Measurements from ENCODE around the gene BPTF.
"Not testable (repeated sequence)": the region's sequence is repeated elsewhere in the genome, so short reads cannot be mapped to it uniquely, and the experiment has no call there.

Gene BPTF

DNA sequence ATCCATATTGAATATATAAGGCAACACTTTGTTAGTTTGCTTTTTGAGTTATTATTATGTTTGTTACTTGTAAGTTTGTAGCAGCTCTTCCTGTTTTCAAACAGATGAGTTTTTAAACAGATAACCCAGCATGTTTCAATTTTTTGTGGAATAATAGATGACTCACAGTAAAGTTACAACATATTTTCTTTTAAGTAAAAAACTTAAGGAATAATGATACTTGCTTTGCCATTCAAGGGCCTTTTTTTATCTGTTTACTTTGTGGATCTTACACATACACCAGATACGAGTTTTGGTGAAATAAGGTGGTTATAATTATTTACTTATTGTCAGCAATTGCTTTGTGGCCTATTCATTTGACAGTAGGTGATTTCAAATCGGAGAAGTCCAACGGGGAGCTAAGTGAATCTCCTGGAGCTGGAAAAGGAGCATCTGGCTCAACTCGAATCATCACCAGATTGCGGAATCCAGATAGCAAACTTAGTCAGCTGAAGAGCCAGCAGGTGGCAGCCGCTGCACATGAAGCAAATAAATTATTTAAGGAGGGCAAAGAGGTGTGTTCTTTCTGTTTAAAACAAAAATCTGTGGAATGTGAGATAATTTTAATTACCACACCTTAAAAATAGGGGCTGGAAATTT lies 66.3 kb downstream of the BPTF start:
- H3K36me3 Mint-ChIP-seq (ENCODE audit: low read depth): peaks cover 27% of the 10 kb centered on the region
- no peaks in the 10 kb centered on the region for H3K27me3 Mint-ChIP-seq (ENCODE audit: low read depth)
- no peaks in the 10 kb centered on the region for H3K9me3 Mint-ChIP-seq
- H3K4me3 Mint-ChIP-seq: no peak overlapping the region
- no peaks in the 10 kb centered on the region for H3K4me1 Mint-ChIP-seq (ENCODE audit: low read depth)
- H3K27ac Mint-ChIP-seq: no peak overlapping the region

DNA sequence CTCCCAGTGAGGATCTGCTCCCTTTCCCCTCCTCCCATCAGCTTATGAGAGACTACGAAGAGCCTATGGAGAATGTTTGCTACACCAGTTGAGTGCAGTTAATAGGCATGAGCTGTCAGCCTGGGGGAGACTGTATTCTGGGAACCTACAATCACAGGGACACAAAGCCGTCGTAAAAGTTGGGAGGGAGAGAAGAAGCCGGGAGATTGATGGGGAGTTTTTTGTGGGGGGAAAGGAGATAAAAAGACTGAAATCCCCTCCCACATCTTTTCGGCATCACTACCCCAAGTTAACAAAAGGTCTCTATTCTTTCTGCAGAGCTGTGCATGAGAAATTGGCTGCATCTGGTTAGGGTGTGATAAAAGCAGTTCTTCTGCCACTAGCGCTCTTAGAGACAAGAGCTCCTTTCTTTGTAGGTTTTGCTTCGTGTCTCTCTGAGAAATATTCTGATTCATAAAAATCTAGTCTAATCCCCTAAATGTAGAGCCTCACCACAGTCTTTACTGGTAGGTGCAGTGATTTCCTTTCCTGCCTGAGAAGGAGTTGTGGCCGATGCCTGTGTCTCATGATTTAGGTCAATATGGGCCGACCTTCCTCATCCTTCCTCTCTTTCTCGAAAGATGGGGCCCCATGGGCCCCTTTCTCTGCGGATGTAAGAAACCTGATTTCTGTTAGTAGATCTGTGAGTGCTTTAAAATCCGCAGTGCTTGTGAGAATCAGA lies 77.4 kb downstream of the BPTF start:
- H3K9me3 Mint-ChIP-seq: no peaks in the 10 kb centered on the region
- H3K4me3 Mint-ChIP-seq: no peak overlapping the region
- H3K27me3 Mint-ChIP-seq (ENCODE audit: low read depth): no peaks in the 10 kb centered on the region
- peaks cover 2% of the 10 kb centered on the region for H3K4me1 Mint-ChIP-seq (ENCODE audit: low read depth)
- peaks cover 18% of the 10 kb centered on the region for H3K36me3 Mint-ChIP-seq (ENCODE audit: low read depth)
- H3K27ac Mint-ChIP-seq: no peak overlapping the region

DNA sequence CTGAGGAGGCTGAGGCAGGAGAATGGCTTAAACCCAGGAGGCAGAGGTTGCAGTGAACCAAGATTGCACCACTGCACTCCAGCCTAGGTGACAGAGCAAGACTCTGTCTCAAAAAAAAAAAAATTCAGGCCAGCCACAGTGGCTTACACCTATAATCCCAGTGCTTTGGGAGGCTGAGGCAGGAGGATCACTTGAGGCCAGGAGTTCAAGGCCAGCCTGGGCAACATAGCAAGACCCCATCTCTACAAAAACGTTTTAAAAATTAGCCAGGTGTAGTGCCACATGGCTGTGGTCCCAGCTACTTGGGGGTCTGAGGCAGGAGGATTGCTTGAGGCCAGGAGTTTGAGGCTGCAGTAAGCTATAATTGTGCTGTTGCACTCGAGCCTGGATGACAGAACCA lies 80.0 kb downstream of the BPTF start:
- not testable (repeated sequence) for H3K27me3 Mint-ChIP-seq (ENCODE audit: low read depth); H3K4me3 Mint-ChIP-seq; H3K4me1 Mint-ChIP-seq (ENCODE audit: low read depth); H3K27ac Mint-ChIP-seq; H3K9me3 Mint-ChIP-seq
- peaks cover 27% of the 10 kb centered on the region for H3K36me3 Mint-ChIP-seq (ENCODE audit: low read depth)

DNA sequence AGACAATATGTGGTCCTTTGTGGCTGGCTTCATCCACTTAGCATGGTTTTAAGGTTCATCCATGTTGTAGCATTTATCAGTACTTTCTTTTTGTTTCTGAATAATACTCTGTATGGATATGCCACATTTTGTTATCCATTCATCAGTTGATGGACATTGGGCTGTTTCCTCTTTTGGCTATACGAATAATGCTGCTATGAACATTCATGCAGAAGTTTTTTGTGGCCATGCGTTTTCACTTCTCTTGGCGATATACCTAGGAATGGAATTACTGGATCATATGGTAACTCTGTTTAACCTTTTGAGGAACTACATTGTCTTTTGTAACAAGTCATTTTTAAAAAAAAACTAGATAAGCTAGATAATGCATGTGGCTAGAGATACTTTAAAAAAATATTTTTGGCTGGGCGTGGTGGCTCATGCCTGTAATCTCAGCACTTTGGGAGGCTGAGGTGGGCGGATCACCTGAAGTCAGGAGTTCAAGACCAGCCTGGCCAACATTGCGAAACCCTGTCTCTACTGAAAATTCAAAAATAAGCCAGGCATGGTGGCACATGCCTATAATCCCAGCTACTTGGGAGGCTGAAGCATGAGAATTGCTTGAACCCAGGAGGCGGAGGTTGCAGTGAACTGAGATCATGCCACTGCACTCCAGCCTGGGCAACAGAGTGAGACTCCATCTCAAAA lies 85.0 kb downstream of the BPTF start:
- not testable (repeated sequence) for H3K27ac Mint-ChIP-seq; H3K27me3 Mint-ChIP-seq (ENCODE audit: low read depth); H3K4me3 Mint-ChIP-seq; H3K9me3 Mint-ChIP-seq
- H3K4me1 Mint-ChIP-seq (ENCODE audit: low read depth): peaks cover 12% of the 10 kb centered on the region
- H3K36me3 Mint-ChIP-seq (ENCODE audit: low read depth): peaks cover 38% of the 10 kb centered on the region

DNA sequence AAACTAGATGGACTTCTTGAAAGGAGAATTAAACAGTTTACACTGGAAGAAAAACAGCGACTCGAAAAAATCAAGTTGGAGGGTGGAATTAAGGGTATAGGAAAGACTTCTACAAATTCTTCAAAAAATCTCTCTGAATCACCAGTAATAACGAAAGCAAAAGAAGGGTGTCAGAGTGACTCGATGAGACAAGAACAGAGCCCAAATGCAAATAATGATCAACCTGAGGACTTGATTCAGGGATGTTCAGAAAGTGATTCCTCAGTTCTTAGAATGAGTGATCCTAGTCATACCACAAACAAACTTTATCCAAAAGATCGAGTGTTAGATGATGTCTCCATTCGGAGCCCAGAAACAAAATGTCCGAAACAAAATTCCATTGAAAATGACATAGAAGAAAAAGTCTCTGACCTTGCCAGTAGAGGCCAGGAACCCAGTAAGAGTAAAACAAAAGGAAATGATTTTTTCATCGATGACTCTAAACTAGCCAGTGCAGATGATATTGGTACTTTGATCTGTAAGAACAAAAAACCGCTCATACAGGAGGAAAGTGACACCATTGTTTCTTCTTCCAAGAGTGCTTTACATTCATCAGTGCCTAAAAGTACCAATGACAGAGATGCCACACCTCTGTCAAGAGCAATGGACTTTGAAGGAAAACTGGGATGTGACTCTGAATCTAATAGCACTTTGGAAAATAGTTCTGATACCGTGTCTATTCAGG lies 85.9 kb downstream of the BPTF start:
- H3K4me3 Mint-ChIP-seq: no peak overlapping the region
- H3K27ac Mint-ChIP-seq: no peak overlapping the region
- H3K4me1 Mint-ChIP-seq (ENCODE audit: low read depth): peaks cover 12% of the 10 kb centered on the region
- no peaks in the 10 kb centered on the region for H3K9me3 Mint-ChIP-seq
- H3K27me3 Mint-ChIP-seq (ENCODE audit: low read depth): no peaks in the 10 kb centered on the region
- H3K36me3 Mint-ChIP-seq (ENCODE audit: low read depth): peaks cover 41% of the 10 kb centered on the region

DNA sequence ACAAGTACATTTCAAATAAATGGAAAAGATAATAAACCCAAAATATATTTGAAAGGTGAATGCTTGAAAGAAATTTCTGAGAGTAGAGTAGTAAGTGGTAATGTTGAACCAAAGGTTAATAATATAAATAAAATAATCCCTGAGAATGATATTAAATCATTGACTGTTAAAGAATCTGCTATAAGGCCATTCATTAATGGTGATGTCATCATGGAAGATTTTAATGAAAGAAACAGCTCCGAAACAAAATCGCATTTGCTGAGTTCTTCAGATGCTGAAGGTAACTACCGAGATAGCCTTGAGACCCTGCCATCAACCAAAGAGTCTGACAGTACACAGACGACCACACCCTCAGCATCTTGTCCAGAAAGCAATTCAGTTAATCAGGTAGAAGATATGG lies 86.8 kb downstream of the BPTF start:
- Mint-ChIP-seq H3K9me3 (no peaks in the 10 kb centered on the region), H3K36me3 (ENCODE audit: low read depth) (peaks cover 38% of the 10 kb centered on the region), H3K4me1 (ENCODE audit: low read depth) (peaks cover 12% of the 10 kb centered on the region), H3K27me3 (ENCODE audit: low read depth) (no peaks in the 10 kb centered on the region), H3K4me3 (no peak overlapping the region), H3K27ac (no peak overlapping the region)

DNA sequence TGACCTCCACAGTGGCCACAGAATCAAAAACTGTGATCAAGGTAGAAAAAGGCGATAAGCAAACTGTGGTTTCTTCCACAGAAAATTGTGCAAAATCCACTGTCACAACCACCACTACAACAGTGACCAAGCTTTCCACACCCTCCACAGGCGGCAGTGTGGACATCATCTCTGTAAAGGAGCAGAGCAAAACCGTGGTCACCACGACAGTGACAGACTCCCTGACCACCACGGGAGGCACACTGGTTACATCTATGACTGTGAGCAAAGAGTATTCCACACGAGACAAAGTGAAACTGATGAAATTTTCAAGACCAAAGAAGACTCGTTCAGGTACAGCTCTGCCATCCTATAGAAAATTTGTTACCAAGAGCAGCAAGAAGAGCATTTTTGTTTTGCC lies 87.4 kb downstream of the BPTF start:
- H3K4me3 Mint-ChIP-seq: no peak overlapping the region
- no peak overlapping the region for H3K27ac Mint-ChIP-seq
- H3K27me3 Mint-ChIP-seq (ENCODE audit: low read depth): no peaks in the 10 kb centered on the region
- H3K4me1 Mint-ChIP-seq (ENCODE audit: low read depth): peaks cover 12% of the 10 kb centered on the region
- H3K36me3 Mint-ChIP-seq (ENCODE audit: low read depth): peaks cover 36% of the 10 kb centered on the region
- no peaks in the 10 kb centered on the region for H3K9me3 Mint-ChIP-seq

DNA sequence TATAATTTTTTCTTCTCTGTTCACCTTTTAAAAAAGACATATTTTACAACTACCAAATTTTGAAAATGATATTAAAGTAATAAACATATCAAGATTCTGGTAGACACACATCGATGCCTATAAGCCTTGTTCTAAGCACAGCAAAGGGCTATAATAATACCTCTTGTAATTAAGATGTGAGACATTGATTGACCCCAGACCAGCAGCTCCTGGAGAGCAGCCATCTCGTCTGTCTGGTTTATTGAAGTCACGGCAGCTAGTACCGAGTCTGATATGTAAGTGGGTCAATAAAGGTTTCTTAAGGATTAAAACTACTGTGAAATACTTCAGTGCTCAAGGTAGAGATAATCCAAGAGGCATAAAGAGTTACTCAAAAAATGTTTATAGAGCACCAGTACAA lies 94.9 kb downstream of the BPTF start:
- Mint-ChIP-seq H3K27ac (no peak overlapping the region), H3K4me1 (ENCODE audit: low read depth) (no peaks in the 10 kb centered on the region), H3K9me3 (no peaks in the 10 kb centered on the region), H3K27me3 (ENCODE audit: low read depth) (no peaks in the 10 kb centered on the region), H3K36me3 (ENCODE audit: low read depth) (peaks cover 17% of the 10 kb centered on the region), H3K4me3 (no peak overlapping the region)

DNA sequence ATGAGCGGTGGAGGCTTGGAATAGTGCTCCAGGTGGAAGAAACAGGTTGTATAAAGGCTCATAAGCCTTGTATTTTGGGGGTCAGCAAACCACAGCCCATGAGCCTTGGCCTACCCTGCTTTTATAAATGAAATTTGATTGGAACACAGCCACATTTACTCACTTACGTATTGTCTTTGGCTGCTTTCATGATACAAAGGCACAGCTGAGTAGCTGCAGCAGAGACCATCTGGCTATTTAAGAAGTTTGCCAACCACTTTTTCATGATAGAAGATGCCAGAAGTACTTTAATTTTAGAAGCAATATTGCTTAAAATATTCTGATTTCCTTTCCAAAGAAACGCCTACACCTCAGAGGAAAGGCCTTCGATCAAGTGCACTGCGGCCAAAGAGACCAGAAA lies 97.2 kb downstream of the BPTF start:
- no peak overlapping the region for H3K4me3 Mint-ChIP-seq
- peaks cover 19% of the 10 kb centered on the region for H3K36me3 Mint-ChIP-seq (ENCODE audit: low read depth)
- H3K9me3 Mint-ChIP-seq: no peaks in the 10 kb centered on the region
- H3K27ac Mint-ChIP-seq: no peak overlapping the region
- no peaks in the 10 kb centered on the region for H3K4me1 Mint-ChIP-seq (ENCODE audit: low read depth)
- no peaks in the 10 kb centered on the region for H3K27me3 Mint-ChIP-seq (ENCODE audit: low read depth)

DNA sequence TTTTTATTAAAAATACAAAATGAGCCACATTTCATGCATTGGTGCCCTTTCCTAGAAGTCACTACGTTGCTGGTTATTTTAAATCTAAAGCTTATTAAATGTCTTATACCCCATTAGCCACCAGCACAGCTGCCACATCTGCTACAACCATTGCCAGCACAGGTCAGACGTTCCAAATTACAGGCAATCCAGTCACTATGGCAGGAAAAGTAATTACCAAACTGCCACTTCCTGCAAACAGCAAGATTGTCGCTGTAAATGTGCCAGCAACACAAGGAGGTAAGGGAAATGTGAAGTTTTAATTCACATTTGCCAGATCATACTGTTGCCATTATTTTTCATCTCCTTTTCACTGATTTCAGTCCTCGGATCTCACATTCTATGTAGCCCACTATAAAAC lies 103.5 kb downstream of the BPTF start:
- H3K4me3 Mint-ChIP-seq: not testable (repeated sequence)

DNA sequence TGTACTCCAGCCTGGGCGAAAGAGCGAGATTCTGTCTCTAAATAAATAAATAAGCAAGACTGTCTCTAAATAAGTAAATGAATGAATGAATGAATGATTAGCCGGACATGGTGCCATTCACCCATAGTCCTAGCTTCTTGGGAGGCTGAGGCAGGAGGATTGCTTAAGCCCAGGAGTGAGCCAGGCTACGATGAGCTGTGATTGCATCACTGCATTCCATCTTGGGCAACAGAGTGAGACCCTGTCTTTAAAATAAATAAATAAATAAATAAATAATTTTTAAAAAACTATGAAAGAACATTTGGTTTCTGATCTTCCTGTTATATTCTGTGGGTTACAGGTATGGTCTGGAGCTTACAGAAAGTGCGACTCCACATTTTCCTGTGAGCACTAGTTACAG lies 105.9 kb downstream of the BPTF start:
- no peaks in the 10 kb centered on the region for H3K4me1 Mint-ChIP-seq (ENCODE audit: low read depth)
- no peak overlapping the region for H3K27ac Mint-ChIP-seq

More for the DNA sequence above, 103.5 kb downstream of the BPTF start:
- H3K4me1 Mint-ChIP-seq (ENCODE audit: low read depth); H3K27me3 Mint-ChIP-seq (ENCODE audit: low read depth); H3K27ac Mint-ChIP-seq; H3K9me3 Mint-ChIP-seq: not testable (repeated sequence)
- peaks cover 38% of the 10 kb centered on the region for H3K36me3 Mint-ChIP-seq (ENCODE audit: low read depth)

DNA sequence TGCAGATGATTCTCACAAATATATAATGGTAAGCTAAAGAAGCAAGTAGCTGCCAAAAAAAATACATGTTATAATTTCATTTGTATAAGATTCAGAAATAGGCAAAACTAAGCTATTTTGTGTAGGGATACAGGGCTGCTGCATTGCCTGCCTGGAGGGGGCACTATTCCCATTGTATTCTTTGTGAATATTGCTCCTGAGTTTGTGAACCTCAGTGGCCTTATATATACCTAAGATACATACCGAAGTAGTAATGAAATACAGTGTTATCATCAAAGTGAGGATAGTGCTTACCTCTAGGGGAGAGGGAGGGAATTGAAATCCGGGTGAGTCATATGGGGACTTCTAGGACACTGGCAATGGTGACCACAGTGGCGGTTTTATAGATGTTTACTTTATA lies 117.5 kb downstream of the BPTF start:
- no peak overlapping the region for H3K27ac Mint-ChIP-seq
- H3K9me3 Mint-ChIP-seq: no peaks in the 10 kb centered on the region
- peaks cover 2% of the 10 kb centered on the region for H3K4me1 Mint-ChIP-seq (ENCODE audit: low read depth)
- H3K4me3 Mint-ChIP-seq: no peak overlapping the region
- no peaks in the 10 kb centered on the region for H3K27me3 Mint-ChIP-seq (ENCODE audit: low read depth)
- H3K36me3 Mint-ChIP-seq (ENCODE audit: low read depth): peaks cover 53% of the 10 kb centered on the region

More for the DNA sequence above, 105.9 kb downstream of the BPTF start:
- no peaks in the 10 kb centered on the region for H3K9me3 Mint-ChIP-seq
- H3K36me3 Mint-ChIP-seq (ENCODE audit: low read depth): peaks cover 38% of the 10 kb centered on the region
- H3K4me3 Mint-ChIP-seq: no peak overlapping the region
- no peaks in the 10 kb centered on the region for H3K27me3 Mint-ChIP-seq (ENCODE audit: low read depth)

DNA sequence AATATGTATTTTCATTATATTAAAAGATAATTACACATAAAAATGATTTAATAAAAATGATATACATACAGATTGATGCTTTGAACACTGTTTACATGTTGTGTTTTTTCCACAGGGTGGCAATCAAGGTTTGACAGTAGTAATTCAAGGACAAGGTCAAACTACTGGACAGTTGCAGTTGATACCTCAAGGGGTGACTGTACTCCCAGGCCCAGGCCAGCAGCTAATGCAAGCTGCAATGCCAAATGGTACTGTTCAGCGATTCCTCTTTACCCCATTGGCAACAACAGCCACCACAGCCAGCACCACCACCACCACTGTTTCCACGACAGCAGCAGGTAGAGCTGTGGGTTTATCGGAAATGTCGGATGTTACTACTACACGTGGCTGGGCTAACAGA lies 118.7 kb downstream of the BPTF start:
- no peaks in the 10 kb centered on the region for H3K9me3 Mint-ChIP-seq
- H3K36me3 Mint-ChIP-seq (ENCODE audit: low read depth): peaks cover 57% of the 10 kb centered on the region
- H3K27ac Mint-ChIP-seq: no peak overlapping the region
- peaks cover 2% of the 10 kb centered on the region for H3K4me1 Mint-ChIP-seq (ENCODE audit: low read depth)
- H3K4me3 Mint-ChIP-seq: no peak overlapping the region
- no peaks in the 10 kb centered on the region for H3K27me3 Mint-ChIP-seq (ENCODE audit: low read depth)

DNA sequence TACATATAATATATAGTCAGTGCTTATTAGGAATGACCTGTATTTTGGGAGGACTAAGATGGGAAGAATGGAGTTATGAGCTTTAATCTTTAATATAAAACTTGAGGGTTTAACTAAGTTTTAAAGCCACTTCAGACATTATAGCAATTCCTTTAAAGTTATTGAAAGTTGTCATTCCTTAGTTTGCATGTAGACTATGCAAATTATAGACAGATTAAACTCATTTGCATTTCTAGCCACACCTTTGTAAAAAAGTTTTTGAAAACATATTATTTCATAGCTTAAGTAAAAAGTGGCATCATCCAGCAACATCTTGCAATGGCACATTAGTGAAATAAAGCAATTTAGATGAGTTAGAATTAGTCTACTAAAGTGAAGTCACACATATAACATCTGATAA lies 121.2 kb downstream of the BPTF start:
- Mint-ChIP-seq H3K4me1 (ENCODE audit: low read depth) (peaks cover 1% of the 10 kb centered on the region), H3K9me3 (no peaks in the 10 kb centered on the region), H3K27me3 (ENCODE audit: low read depth) (no peaks in the 10 kb centered on the region), H3K4me3 (no peak overlapping the region), H3K36me3 (ENCODE audit: low read depth) (peaks cover 50% of the 10 kb centered on the region), H3K27ac (no peak overlapping the region)
